Anterior cingulate cortex (tissue), 58 donors: Measurements from ENCODE around the gene FAM83F.

Experiments used
- DNase-seq, 58 donors: peaks; one replicate each; lab custom pipeline; 2025; lab: John Stamatoyannopoulos, UW

The FAM83F gene

GRCh38 chr22:40009951-40010671 is 15.4 kb downstream of the FAM83F start:
- no peak for DNase-seq

- no peak for DNase-seq
Measured at GRCh38 chr22:40010746-40011145, 16.0 kb downstream of the FAM83F start.

DNA sequence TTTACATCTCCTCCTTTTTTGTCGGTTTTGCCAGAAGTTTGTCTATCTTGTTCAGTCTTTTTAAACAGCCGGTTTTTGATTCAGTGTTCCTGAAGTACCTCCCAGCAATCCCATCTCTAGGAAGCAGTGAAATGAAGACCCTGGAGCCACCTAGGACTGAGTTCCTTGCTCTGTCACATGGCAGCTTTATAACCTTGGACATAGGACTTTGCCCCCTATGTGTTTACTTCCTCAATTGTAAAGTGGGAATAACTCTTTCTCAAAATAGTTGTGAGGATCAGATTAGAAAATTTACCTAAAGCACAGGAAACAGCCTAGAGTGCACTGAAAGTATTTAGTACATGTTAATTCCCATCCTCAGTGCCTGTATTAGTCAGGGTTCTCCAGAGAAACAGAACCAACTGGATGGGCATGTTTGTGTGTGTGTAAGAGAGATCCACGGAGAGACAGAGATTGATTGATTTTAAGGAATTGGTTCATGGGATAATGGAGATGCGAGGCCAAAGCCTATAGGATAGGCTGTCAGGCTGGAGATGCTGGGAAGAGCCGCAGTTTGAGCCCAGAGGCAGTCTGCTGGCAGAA is 20.0 kb downstream of the FAM83F start:
- no peak for DNase-seq

GRCh38 chr22:40015358-40015976 is 20.7 kb downstream of the FAM83F start:
- DNase-seq = no peak

- DNase-seq = no peak
Measured at GRCh38 chr22:40018051-40018450, 23.3 kb downstream of the FAM83F start.

GRCh38 chr22:40019100-40019499 is 24.3 kb downstream of the FAM83F start:
- DNase-seq = no peak

DNA sequence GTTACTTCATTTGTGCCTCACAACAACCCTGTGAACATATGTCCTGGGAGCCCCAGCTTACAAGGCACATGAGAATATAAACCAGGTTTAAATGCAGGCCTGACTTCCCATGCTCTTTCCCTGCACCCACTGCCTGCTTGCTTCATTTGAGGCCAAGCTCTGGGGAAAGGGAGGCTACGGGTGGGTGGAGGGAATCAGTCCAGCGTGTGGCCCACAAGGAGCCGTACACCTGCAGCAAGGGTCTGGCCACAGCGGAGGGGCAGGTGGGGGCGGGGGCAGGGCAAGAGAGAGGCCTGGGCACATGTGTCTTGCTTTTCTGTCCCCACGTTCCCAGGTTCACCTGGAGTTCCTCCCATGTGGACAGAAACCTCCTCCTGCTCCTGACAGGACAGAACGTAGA is 26.2 kb downstream of the FAM83F start:
- DNase-seq = no peak

GRCh38 chr22:40021401-40022000 is 26.7 kb downstream of the FAM83F start:
- DNase-seq = no peak

- peak in 2 of 58 donors; percentile 25 to 43 for DNase-seq
Measured at GRCh38 chr22:40022536-40023240, 27.9 kb downstream of the FAM83F start.

DNA sequence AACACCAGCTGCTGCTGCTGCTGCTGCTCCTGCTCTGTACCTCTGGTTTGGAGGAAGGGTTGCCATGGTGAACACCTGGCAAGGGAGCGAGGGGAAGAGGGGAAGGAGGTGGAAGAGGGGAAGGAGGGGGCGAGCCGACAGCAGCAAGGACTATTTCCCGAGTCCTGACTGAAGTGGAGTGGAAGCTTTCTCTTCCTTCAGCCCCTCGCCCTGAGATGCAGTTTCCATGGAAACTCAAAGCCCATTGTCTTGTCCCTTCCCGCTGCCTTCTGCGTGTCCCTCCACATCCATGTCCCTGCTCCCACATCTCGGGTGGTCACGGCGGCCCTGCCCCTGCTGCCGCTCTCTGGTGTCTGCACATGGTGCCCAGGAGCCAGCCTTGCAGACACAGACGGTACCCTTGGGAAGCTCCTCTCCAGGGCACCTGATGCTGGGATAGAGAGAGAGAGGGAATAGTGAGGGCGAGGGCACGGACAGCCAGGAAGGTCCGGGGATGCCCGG is 28.6 kb downstream of the FAM83F start:
- DNase-seq = no peak

DNA sequence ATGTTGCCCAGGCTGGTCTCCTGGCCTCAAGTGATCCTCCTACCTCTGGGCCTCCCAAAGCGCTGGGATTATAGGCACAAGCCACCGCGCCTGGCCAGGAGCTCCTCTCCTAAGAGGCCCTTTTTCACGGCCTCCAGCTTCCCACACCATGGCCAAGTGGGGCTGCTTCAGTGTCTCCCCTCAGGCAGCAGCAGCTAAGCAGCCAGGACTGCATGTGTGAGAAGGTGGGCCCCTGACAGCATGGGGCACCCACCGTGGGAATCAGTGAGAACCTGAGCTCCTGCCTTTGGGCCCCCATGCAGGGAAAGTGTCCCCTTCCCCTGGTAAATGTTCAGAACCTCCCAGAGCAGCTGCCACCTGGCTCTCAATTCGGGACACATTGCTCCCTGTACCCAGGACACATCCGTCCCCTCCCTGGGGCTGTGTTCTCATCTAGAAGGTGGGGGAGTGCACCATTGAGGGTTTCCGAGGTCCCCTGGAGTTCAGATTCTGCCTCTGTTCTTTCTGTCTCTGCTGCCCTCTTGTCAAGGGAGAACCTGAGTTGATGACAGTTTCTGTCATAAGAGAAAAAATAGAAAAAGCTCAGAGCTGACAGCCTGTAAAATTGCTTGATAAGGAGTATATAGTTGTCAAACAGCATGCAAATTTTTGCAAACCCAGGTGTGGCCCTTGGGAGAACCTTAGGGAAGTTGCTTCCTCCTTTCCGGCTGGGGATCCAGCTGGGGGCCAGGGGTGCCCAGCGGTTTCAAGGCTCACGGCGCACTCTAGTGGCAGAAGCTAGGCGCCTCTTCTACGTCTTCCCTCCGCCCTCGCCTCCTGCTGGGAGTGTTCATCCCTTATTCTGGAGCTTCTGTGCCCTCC is 29.7 kb downstream of the FAM83F start:
- peak in 46 of 58 donors; percentile 11 to 71 (median 36) for DNase-seq

GRCh38 chr22:40025062-40025379 is 30.3 kb downstream of the FAM83F start:
- DNase-seq = peak in 2 of 58 donors; percentile 5 to 19

DNA sequence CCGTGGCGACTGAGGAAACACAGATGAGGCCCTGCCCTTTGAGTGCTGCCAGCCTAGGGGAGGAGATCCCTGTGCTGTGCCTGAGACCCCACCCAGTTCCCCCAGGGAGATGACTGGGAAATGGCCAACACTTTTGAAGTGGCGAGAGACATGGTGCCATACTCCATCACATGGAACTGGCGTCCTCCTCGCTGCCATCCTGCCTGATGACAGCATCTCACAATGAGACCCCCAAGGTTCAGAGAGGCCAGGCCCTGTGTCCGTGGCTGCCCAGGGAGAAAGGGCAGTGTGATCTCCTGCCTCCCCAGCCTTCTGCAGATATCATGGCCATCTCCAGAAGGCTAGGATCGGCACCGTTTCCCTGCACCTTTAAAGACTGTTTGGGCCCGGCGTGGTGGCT is 31.1 kb downstream of the FAM83F start:
- DNase-seq = no peak

- no peak for DNase-seq
Measured at GRCh38 chr22:40026641-40027040, 31.9 kb downstream of the FAM83F start.

DNA sequence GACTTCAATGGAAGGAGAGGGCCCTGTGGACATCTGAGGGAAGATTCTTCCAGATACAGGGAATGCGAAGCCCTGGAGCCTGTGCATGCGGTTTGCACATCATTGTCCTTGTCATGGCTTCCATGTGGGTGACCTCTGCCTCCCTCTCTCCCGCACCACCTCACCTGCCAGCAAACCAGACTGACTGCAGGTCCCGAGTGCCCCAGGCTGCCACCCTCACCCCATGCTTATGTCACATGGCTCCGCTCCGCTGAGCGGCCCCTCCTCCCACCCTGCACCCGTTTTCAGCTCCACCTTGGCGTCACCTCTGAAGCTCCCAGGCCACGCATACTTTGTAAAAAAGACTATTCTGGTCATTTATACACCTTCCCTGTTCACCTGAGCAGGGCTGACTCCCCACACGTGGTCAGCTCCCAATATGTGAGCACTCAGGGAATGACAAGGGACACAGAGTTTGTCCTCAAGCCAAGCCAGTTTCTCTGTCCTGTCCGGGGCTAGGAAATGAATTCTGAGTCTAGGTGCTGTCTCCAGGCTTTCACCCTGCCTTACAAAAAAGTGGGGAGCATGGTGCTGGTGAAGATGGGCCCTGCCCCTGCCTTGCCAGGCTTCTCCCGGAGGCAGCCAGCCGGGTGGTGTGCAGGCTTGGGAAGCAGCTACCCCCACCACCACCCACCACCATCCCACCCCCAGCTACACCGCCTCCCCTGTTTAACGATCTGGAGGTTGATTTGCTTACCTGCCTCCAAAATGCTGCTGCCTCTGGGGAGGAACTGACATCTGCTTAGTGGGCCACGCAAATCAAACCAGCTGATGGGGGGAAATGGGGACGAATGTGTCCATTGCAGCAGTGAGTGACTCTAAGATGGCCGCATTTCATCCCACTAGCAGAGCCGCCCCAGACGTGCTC is 32.7 kb downstream of the FAM83F start:
- no peak for DNase-seq

DNA sequence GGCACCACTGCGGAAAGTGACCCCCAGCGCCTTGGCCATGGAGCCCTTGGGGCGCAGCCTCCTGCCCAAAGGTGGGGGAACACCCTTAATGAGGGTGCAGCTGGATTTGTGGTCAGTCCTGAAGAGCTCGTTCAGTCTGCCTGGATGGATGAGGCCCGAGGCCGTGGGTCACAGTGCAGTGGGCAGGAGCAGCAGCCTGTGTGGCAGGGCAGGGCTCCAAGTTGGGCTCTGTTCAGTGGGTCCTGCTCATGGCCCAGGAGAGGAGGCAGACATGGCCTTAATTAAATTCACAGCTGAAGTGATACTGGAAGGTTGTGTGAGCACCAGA is 33.3 kb downstream of the FAM83F start:
- no peak for DNase-seq

GRCh38 chr22:40029189-40029890 is 34.6 kb downstream of the FAM83F start:
- no peak for DNase-seq

DNA sequence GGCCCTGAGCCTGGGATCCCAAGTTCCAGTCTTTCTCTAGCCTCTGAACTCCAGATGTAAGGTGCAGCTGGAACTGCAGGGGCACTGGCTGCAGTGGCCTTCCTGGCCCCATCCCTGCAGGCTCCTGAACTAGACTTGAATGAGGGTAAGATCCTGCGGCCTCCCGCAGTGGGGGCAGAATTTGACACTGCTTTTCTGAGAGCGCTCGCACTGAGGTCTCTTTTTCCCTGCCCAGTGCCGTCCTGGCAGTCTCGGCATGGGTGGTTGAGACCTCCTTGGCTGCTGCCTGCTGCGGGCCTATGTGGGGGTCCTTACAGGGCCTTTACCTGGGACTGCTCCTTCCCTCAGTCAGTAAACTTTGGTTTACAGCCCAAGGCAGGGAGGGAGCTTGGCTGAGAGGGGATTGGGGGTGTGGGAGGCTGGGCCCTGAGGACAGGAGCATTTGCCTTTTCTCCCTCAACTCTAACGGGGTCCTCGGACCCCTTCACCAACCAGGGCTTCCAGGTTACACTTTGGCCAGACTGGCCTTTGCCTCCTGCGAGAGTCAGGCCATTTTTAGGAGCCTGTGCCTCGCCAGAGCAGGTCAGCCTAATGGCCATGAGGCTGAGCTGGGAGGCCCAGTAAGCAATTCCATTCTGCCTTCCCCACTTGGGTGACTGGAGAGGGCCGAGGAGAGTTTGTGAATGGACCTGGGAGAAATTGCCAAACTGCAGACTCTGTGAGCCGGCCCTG is 35.4 kb downstream of the FAM83F start:
- DNase-seq = no peak
